Posterior vena cava (tissue), 2 donors: Measurements from ENCODE around the gene ADGRG6. TPM values are rescaled to one million over a fixed set of nuclear protein-coding genes. Genes with fewer than 3 reads are reported as not detected.
A peak's percentile ranks its signal among the peaks of the same experiment; 100 is the strongest.
"Not testable (repeated sequence)": the region's sequence is repeated elsewhere in the genome, so short reads cannot be mapped to it uniquely, and the experiment has no call there.

Source experiments
- DNase-seq: peaks from one replicate; pipeline ENCODE4 v3.0.0-alpha.2; 2020; ENCODE audit warnings: low spot score
- intact Hi-C, 2 donors: fragments of 100-400 bp; cut with DNase I; formaldehyde crosslinking; loops; one replicate each; pipeline versions ENCODE4 v1.14.1 to v1.14.2; 2022 to 2023
- total RNA-seq, 2 donors: library from RNA; stranded (reverse); fragmentation: NEBNext Ultra II Directional; extraction: Animal tissue kit (Norgen Biotek cat#: 25700); gene quantifications; one replicate each; pipeline ENCODE4 v1.2.1, GENCODE V29; 2021
- donor health status: DM: yes; HTN: yes; CAD: no.
- donor health status: DM: yes; HTN: yes; CAD: no.

The ADGRG6 gene
- total RNA-seq, 2 donors from 2014 or later: 10.2 to 15.1 TPM

DNA sequence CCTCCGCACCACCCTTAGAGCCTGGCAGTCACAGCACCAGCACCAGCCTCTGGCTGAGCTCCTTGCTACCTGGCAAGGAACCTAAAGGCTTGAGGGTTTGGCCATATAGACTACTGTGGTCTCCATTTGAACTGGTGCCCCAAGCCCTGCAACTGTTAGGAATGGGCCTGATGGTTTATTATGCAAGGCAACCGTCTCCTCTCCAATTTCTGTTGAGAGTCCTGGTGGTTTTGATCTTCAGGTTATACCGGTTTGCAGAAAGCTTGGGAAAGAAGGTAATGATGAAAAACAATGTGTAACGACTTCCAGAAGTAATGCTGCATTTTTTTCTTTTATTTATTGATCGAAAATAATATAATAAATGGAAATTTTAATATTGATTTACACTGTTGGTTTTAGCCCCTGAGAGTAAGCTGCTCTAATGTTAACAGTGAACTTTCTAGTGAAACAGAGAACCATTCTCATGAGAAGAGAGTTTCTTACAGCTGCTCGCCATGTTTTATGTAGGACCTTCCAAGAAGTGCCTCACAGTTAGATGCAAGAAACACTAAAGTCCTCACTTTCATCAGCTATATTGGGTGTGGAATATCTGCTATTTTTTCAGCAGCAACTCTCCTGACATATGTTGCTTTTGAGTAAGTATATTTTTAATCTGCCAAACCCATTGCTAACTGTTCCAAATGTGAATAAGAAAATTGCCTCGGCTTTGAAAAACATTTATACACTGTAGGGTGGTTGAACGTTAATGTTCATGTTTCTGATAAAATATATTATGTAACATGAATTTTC, 112.8 kb downstream of the ADGRG6 start:
- intact Hi-C loops: no loop called here

DNA sequence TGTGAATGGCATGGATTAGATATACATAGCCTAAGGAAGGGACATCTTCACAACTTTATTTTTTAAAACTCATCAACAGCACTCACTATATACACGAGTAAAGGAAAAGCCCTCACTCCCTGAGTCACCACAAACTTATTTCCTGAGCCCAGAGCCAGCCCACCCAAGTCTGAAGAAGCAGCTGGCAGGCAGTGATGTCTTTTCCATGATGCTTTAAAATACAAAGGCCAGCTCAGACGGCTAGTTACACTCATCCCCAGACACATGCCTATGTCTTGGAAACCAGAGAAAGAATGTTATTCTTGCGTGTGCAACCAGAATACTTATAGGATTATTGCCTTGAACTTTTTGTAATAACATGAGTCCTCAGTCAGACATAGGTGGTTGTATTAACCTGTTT, 114.4 kb downstream of the ADGRG6 start:
- intact Hi-C loops: no loop called here

More for the DNA sequence above, 112.8 kb downstream of the ADGRG6 start:
- no peak for DNase-seq

DNA sequence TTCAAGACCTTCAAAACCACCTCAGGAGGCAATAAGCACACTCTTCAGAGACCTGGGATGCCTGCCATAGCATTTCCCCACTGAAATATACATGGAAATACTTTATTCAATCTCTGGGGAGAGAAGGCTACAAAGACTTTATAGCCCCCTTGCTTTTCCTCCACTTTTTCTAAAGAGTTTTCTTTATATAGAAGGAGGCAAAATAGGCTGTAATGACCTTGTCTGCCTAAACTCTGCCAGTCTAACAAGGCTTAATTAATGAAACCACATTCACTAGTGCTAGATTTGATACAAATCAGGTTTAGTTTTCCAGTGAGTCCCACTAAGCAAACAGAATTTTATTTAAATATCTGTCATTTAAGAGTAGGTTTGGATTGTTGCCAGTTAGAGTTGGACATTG, 114.9 kb downstream of the ADGRG6 start:
- DNase-seq: no peak
- intact Hi-C loops: no loop called here

More for the DNA sequence above, 114.4 kb downstream of the ADGRG6 start:
- DNase-seq: peak; percentile 57

DNA sequence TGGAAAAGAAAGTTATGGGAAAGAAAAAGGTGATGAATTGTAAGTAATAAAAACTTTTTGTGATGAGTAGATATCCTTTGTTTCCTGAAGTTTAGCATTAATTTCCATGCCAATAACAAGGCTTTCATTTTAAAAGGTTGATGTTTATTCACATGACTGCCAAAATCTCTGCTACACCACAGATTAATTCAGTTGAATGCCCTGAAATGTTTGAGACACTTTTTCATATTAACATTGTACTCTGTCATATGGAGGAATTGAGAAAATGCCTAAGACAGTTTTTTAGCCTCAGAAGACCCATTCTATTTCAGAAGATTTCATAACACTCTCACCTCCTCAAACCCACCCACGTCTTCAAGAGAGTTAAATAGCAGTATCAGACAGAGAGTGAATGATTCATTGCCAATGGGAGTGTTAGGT, 115.5 kb downstream of the ADGRG6 start:
- intact Hi-C loops: no loop called here
- no peak for DNase-seq

DNA sequence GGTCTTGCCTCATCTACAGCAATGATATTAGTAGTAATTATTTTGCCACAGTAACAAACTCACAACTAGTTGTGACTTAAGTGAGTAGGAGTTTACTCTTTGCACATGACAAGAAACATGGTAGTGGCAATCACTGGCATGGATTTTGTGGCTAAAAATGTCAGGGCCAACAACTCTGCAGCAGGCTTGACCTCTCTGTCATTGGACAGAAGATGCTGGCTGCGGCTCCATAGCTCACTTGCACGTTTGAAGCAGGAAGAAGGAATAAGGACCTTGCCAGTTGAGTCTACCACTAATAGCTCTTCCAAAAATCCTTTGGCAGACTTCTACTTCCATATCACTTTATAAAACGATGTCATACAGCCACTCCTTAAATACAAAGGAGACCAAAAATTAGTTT, 117.3 kb downstream of the ADGRG6 start:
- intact Hi-C loops: no loop called here
- no peak for DNase-seq

DNA sequence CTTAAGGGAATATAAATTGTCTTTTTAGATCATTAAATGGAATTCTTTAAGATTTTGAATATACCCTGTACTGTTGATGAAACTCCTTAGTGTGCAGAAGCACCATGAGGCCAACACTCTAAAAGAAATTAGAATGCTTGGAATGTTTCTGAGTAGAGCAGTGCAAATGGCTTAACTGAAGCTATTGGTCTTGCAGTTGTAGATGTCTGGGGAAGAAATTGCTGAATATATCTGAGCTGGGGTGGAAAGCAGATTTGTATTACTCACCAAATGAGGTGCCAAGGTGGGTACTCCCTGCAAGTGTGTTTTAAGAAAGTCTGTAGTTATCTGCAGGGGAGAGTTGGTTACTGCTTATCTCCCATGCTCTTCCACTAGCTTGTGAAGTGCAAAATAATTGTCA, 119.0 kb downstream of the ADGRG6 start:
- no peak for DNase-seq
- intact Hi-C loops: no loop called here

DNA sequence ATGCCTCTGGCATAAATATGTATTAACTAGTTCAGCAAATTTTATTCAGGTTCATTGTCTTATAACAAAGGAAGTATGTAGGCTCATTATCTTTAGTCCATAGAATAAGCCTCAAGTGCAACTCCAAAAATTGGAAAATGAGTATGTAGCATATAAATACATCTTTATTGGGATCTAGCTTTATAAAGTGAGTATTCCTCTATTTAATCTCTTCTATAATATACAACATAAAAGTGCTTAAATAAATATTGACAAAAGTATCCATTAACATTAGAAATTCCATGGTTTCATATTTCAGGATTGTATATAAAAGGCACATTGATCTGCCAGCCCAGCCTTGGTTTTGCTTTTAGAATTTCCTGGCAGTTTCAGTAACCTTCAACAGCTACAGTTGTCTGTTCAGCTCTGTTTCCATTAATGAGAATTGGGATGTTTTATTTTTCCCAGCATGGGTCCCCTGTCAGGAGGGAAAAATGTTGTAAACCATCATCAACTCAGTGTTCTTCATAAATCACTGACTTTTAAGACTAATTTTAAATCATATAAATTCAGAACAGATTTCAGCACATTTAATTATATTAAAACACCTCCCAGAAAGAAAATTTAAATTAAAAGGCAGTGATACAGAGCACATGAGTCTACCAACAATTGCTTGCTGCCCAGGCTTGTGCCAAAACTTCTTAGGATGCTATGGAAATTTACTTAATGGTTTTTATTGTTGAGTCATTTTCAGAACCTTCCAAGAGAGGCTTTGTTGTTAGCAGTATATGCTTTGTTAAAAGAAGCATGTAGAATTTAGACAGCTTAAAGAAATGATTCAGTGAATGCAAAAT, 119.7 kb downstream of the ADGRG6 start:
- DNase-seq: no peak
- intact Hi-C loops: no loop called here

DNA sequence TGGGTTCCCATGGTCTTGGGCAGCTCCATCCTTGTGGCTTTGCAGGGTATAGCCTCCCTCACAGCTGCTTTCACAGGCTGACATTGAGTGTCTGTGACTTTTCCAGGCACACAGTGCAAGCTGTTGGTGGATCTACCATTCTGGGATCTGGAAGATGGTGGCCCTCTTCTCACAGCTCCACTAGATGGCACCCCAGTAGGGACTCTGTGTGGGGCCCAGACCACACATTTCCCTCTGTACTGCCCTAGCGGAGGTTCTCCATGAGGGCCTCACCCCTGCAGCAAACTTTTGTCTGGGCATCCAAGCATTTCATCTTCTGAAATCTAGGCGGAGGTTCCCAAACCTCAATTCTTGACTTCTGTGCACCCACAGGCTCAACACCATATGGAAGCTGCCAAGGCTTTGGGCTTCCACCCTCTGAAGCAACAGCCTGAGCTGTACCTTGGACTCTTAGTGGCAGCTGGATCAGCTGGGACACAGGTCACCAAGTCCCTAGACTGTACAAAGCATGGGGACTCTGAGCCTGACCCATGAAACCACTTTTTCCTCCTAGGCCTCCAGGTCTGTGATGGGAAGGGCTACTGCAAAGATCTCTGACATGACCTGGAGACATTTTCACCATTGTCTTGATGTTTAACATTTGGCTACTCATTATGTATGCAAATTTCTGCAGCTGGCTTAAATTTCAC, 124.8 kb downstream of the ADGRG6 start:
- intact Hi-C loops, DNase-seq: not testable (repeated sequence)

DNA sequence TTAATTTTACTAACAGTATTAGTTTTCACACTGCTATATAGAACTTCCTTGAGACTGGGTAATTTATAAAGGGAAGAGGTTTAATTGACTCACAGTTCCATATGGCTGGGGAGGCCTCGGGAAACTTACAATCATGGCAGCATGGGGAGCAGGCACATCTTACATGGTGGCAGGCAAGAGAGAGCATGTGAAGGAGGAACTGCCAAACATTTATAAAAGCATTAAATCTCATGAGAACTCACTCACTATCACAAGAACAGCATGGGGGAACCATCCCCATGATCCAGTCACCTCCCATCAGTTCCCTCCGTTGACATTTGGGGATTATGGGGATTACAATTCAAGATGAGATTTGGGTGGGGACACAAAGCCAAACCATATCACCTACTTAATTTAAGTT, 126.7 kb downstream of the ADGRG6 start:
- intact Hi-C loops, DNase-seq: not testable (repeated sequence)

- DNase-seq: no peak
- intact Hi-C loops: no loop called here
Observed at GRCh38 chr6:142429195-142429594, 127.4 kb downstream of the ADGRG6 start.

DNA sequence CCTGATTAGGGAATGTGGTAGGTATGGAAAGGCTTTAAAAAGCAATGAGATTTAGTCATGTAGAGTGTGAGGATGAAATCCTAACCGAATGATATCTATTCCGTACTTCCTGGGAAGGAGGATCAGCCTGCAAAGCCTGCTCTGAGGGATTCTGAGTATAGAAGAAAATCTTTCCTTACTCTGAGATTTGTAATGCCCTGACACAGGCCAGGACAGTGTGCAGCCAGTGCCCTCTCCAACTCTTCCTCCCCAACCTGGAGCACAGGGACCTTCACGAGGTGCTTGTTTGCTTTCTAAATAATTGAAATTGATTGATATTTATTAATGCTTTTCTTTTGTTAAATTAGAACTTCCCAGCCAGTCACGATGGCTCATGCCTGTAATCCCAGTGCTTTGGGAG, 131.6 kb downstream of the ADGRG6 start:
- no peak for DNase-seq
- intact Hi-C loops: no loop called here

DNA sequence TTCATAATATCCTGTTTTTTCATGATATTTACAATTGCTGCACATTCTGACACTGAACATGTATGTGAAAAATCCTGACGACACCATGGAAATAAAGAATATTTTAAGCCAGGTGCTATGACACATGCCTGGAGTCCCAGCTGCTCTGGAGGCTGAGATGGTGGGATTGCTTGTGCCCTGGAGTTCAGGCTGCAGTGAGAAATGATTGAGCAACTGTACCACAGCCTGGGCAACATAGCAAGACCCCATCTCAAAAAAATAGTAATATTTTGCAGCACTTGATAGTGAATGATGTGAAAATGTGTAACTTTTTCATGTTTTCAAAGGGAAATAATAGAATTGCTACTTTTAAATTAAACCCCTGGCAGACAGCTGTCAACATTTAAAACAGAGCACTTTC, 137.1 kb downstream of the ADGRG6 start:
- no peak for DNase-seq
- intact Hi-C loops: no loop called here

GRCh38 chr6:142440600-142441293, 138.9 kb downstream of the ADGRG6 start:
- intact Hi-C loops: no loop called here

DNA sequence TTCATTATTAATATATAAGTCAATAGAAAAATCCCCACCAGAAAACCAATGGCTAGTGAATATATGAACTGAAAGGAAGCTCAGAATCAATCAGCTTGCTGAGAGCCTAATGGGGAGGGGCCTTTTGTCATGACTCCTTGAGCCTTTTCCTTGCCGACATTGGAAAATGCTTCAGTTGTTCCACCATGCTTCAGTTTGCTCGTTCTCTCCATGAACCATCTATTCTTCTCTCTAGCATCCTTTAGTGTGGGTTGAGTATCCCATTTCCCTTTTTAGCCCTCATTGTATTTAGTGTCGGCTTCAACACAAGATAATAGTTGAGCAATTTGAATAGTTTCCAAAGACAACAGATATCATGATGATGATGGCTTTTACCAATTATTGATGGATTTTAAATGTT, 139.9 kb downstream of the ADGRG6 start:
- DNase-seq: no peak
- intact Hi-C loops: no loop called here

More at GRCh38 chr6:142440600-142441293, 138.9 kb downstream of the ADGRG6 start:
- no peak for DNase-seq

GRCh38 chr6:142443102-142443501, 141.3 kb downstream of the ADGRG6 start:
- no peak for DNase-seq
- intact Hi-C loops: no loop called here

- intact Hi-C loops: no loop called here
- DNase-seq: no peak
Observed at GRCh38 chr6:142443532-142443931, 141.7 kb downstream of the ADGRG6 start.

DNA sequence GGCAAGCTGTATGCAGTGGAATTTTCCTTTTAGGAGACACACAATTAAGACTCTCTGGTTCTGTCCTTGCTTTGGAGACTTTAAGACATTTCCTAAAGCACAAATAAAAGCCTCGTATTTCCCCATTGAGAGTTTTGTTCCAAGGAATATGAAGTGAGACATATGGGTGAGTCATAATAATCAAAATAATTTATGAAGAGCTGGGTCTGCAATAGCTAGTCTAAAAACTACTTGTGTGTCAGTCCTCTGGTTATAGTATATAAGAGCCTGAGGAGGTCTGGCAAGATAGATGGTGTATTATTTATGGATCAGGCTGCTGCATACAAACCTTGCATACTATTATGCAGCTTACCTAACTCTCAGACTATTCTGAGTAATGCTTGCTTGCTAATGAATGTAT, 142.6 kb downstream of the ADGRG6 start:
- intact Hi-C loops: no loop called here

DNA sequence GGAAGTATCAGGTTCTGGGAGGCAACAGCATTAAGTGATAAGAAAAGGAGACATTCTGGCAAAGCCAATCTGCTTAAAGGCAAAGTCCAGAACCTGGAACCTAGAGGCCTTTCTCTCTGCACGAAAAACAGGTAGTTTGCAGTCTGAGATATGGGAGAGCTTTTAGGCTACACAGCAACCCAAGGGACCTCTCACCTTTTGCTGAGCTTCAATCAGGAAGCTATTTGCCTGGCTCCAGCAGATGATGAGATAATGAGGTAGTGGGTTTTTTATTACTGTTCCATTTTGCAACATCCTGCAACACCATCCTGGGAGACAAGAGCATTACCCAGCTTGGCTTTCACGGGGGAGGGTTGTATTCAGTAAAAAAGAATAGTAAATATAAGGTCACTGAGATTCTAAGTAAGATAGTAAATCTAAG, 143.1 kb downstream of the ADGRG6 start:
- intact Hi-C loops: no loop called here
- no peak for DNase-seq

More for the DNA sequence above, 142.6 kb downstream of the ADGRG6 start:
- DNase-seq: no peak

- intact Hi-C loops: no loop called here
- no peak for DNase-seq
Observed at GRCh38 chr6:142446168-142446567, 144.4 kb downstream of the ADGRG6 start.
